Measurements from ENCODE around the gene RAPGEF4.
A peak's percentile ranks its signal among the peaks of the same experiment; 100 is the strongest.
"Not testable (repeated sequence)": the region's sequence is repeated elsewhere in the genome, so short reads cannot be mapped to it uniquely, and the experiment has no call there.

RAPGEF4 gene

DNA sequence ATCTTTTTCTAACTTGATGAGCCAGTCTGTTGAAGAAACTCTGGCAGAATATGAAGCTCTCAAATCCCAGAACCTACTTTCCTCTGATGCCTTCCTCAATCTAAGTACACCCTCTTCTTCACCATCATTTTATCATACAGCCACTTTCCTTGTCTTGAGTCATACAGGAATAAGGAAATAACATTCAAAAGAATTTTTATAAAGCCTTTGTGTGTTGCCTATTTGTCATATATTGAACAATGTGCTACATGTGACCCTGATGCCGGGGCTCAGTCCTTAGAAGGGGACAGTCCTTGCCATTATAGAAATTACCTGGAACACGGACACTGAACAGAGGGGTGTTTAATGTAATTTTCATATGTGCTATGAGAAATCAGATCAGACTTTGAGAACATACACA lies 27.4 kb downstream of the RAPGEF4 start:
- DNase-seq = no peak
- in situ Hi-C loops (cut with HindIII; ENCODE audit: low pct_ligation_motif_present, low pct_unique_long_range_greater_than_20kb, low sequenced_read_pairs) = no loop called here

DNA sequence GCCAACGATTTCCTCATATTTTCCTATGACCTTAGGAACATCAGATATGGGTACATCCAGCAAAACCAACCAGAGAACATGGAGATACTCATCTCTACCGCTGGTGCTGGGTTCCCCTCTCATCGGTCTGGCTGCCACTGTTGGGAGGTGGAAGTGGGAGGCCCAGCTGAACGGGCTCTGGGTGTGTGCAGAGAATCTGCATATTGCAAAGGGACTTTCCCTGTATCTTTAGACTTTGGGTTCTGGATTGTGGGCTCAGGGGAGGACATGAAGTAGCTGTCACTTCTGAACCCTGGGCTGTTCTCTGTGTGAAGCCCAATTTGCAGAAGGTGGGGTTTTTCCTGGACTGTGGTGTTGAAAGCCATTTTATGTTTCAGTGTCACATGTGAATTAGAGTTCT lies 30.0 kb downstream of the RAPGEF4 start:
- no peak for DNase-seq
- in situ Hi-C loops (cut with HindIII; ENCODE audit: low pct_ligation_motif_present, low pct_unique_long_range_greater_than_20kb, low sequenced_read_pairs) = no loop called here

DNA sequence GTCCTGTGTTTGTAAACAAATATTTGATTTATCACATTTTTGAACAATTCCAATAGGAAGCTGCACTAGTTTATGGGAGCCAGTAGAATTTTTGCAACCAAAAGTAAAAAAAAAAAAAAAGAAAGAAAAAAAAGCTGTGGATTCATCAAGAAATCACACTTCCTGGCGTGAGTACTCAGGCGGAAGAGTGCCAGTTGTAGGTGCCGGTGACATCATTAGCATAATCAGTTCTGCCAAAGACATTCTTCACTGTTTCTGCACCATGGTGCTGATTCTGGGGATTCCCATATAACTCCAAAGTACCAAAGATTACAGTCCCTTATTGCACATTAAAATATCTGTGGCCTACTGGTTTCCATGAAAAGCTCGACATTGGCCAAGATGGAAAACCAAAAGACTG lies 32.8 kb downstream of the RAPGEF4 start:
- DNase-seq = no peak
- in situ Hi-C loops (cut with HindIII; ENCODE audit: low pct_ligation_motif_present, low pct_unique_long_range_greater_than_20kb, low sequenced_read_pairs) = no loop called here

DNA sequence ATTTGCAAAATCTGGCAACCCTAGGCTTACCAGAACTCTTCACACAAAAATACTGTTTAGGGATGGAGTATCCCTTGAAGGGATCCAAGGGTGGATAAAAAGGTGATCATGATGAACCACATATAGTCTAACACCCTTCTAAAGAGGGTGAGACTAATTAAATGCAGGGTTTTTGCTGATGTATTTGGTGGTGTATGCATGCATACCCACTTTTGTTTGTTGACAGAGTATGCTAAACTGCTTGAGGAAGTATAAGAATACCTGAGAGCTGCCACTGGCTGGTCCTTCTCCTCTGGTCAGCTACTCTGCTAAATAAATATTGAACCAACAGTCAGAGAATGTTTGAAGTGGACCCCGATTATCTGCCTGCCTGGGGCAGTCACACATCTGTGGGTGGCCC lies 34.2 kb downstream of the RAPGEF4 start:
- in situ Hi-C loops (cut with HindIII; ENCODE audit: low pct_ligation_motif_present, low pct_unique_long_range_greater_than_20kb, low sequenced_read_pairs) = no loop called here

DNA sequence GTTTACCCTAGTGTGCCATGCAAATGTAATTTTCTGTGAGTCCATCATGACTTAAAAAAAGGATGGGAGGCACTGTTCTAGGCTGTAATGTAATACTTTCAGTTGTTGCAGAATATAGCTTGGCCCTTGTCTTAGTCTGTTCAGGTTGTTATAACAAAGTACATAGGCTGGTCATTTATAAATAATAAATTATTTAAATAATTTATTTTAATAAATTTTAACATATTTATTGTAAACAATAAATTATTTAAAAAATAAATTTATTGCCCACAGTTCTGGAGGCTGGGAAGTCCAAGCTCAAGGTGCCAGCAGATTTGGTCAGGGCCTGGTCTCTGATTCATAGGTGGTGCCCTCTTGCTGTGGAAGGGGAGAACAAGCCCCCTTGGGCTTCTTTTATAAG lies 35.2 kb downstream of the RAPGEF4 start:
- in situ Hi-C loops (cut with HindIII; ENCODE audit: low pct_ligation_motif_present, low pct_unique_long_range_greater_than_20kb, low sequenced_read_pairs) = no loop called here
- no peak for DNase-seq

More for the DNA sequence above, 34.2 kb downstream of the RAPGEF4 start:
- no peak for DNase-seq

DNA sequence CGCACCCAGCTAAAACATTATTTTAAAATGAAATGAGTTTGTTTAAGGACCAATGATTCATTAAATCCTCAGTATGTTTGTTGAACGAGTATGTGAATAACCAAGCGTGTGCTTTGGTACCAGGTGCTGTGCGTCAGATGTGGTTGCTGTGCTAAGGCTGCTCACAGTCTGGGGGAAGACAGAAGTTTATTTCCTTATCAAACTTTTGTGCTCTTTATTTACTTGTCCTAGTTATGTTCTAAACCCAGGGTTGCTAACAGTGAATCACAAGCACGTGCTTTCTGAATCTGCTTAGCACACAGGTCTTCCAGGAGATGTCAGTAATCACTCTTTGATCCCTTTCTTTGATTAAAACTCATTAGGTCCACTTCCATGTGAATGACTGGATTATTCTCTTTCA lies 37.0 kb downstream of the RAPGEF4 start:
- no peak for DNase-seq
- in situ Hi-C loops (cut with HindIII; ENCODE audit: low pct_ligation_motif_present, low pct_unique_long_range_greater_than_20kb, low sequenced_read_pairs) = no loop called here

DNA sequence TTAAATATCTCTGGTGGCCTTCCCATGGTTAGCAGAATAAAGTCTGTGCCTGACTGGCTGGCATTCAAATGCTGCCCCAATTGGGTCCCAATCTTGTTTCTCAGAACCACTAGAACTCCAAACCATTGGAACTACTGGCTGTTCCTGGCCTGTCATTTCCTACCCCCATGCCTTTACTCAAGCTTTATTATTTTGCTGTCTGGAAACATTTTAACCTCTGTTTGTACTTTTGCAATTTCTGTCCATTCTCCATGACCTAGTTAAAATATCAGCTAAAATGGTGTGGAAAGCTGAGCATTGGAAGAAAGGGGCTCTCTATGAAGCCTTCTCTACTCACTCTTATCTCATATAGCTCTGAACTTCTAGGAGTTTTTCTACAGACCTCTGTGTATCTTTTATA lies 38.7 kb downstream of the RAPGEF4 start:
- DNase-seq = no peak
- in situ Hi-C loops (cut with HindIII; ENCODE audit: low pct_ligation_motif_present, low pct_unique_long_range_greater_than_20kb, low sequenced_read_pairs) = no loop called here

DNA sequence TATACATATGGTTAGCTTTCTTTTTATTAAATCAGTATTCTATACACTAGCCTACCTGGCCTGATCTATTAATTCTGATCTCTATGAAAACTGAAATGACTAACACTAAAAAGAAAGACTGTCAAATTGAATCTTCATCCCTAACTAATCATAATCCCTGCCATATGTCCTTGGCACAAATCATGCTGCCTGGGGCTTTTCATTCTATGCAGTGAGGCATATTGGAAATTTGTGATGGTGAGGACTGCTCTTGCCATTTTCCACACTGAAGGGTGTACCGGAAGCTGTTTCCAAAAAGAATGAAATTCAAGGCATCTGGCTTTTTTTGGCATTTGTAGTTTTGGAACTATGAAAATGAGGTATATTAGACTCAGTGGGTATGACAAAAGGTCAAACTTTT lies 39.7 kb downstream of the RAPGEF4 start:
- DNase-seq = no peak
- in situ Hi-C loops (cut with HindIII; ENCODE audit: low pct_ligation_motif_present, low pct_unique_long_range_greater_than_20kb, low sequenced_read_pairs) = no loop called here

DNA sequence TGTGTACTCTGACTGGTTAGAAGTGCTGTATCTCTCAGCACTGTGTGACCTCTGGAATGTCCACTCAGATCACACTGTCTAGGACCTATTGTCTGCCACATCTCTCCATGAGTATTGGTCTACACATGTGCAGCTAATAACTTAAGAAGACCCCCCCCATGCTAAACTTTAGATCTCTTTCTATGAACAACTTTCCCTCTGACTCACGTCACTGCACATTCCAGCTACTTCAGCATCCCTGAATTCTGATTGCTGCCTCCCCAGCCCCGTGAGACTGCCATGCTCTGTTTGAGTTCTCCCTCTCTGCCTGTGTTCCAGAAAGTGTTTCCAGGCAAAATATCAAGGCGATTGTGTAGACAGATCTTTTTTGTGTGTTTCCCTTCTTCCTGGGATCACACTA lies 41.8 kb downstream of the RAPGEF4 start:
- no peak for DNase-seq
- in situ Hi-C loops (cut with HindIII; ENCODE audit: low pct_ligation_motif_present, low pct_unique_long_range_greater_than_20kb, low sequenced_read_pairs) = no loop called here

DNA sequence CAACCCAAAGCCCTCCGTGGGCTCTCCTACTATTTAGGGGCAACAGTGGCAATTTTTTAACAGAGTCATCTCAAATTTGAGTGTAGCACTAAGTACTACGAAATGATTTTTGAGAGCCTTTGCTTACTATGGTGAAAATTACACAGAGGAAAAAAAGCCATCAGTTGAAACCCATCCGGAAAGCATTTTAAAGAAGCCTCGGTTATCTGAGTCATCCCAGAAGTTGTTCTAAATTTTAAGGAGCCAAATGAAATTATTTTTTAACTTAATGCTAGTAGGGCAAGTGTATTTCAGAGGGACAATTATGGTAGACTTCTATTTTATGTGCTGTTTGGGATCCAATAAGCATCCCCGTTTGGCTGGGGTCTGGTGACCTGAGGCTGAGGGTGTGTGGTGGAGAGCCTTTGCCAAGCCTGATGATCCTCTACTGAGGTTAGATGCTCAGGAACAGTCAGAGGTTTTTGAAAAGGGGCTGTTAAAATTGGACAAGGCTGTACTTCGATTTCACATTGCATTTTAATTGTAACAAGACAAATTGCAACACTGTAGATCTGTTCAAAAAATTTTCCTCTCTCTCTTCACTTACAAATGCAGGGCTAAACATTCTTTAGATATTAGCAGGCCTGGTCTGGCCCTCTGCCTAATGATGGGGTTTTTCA lies 47.0 kb downstream of the RAPGEF4 start:
- no peak for DNase-seq
- in situ Hi-C loops (cut with HindIII; ENCODE audit: low pct_ligation_motif_present, low pct_unique_long_range_greater_than_20kb, low sequenced_read_pairs) = no loop called here

DNA sequence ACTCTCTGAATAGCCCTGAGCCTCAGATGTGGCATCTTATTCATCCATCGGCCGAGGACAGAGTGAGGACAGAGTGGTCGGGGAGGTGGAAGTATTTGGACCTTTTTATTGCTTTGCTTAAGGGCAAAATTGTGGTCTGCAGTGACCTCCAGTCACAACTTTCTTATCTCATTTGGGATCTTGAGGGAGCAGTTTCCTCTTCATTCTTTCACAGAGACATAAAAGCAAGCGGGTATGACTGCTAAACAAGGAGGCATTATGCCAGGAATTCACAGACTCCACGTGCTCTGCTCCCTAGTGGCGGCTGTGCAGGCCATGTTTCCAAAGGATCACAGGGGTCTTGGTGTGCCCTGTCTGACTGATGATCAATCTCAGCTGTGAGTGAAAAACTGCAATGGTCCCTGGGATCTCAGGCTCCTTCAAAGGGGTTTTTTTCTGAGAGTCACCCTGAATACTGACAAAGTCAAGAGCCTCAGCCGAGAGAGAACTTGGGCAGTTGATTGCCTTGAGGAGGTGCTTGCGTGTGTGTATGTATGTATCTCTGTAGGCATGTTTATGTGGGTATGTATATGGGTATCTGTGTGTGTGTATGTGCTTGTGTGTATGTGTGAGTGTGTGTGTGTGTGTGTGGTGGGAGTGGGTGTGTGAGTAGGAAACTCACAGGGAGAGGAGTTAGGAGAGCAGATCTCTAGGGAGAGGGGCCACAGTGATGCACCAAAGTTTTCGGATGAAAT lies 47.7 kb downstream of the RAPGEF4 start:
- in situ Hi-C loops (cut with HindIII; ENCODE audit: low pct_ligation_motif_present, low pct_unique_long_range_greater_than_20kb, low sequenced_read_pairs) = no loop called here

DNA sequence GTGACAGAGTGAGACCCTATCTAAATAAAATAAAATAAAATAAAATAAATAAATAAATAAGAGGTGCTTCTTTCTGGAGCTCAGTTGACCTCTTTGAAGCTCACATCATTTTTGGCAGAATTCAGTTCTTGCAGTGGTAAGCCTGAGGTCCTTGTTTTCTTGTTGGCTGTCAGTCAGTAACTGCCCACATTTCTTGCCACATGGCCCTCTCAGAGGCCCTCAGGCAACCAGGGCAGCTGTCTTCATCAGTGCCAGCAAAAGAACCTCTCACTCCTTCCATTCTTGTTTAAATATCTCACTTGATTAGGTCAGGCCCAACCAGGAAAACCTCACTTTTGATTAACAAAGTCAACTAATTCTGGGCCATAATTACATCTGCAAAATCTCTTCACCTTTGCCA lies 53.2 kb downstream of the RAPGEF4 start:
- in situ Hi-C loops (cut with HindIII; ENCODE audit: low pct_ligation_motif_present, low pct_unique_long_range_greater_than_20kb, low sequenced_read_pairs) = no loop called here
- DNase-seq = no peak

More for the DNA sequence above, 47.7 kb downstream of the RAPGEF4 start:
- DNase-seq = peak; percentile 21

DNA sequence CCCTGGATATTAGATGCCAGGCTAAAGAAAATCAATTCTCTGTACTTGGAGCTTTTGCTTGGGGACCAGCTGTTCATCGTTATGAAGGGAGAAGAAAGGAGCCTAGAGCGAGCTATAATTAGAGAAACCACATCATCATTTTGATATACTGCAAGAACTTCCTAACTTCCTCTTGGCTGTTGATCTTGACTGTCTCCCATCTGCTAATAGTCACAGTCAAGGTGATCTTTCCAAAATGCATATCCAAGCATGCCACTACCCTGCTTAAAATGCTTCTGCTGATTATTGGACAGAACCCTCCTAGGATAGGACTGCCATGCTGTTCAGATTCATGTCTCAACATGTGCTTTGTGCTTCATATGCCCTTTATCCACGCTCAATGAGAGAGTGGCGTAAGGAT lies 54.8 kb downstream of the RAPGEF4 start:
- in situ Hi-C loops (cut with HindIII; ENCODE audit: low pct_ligation_motif_present, low pct_unique_long_range_greater_than_20kb, low sequenced_read_pairs) = no loop called here
- no peak for DNase-seq

DNA sequence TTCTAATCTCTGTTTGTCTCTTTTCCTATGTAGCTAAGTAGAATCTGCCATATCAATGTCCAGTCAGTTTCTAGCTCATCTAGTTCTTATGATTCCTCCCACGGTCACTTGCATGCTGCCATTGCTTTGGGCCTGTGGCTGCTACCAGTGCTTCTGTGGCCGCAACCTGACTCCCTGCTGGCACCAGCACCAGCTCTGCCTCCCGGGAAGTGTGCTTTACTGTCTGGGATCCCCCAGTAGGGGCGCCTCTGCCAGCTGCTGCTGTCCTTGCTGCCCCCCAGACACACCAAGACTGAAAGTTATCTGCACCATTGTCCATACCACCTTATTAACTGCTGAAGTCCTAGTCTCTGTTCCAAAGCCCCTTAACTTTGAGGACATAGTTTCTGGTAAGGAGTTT lies 56.3 kb downstream of the RAPGEF4 start:
- in situ Hi-C loops (cut with HindIII; ENCODE audit: low pct_ligation_motif_present, low pct_unique_long_range_greater_than_20kb, low sequenced_read_pairs) = no loop called here
- DNase-seq = no peak

DNA sequence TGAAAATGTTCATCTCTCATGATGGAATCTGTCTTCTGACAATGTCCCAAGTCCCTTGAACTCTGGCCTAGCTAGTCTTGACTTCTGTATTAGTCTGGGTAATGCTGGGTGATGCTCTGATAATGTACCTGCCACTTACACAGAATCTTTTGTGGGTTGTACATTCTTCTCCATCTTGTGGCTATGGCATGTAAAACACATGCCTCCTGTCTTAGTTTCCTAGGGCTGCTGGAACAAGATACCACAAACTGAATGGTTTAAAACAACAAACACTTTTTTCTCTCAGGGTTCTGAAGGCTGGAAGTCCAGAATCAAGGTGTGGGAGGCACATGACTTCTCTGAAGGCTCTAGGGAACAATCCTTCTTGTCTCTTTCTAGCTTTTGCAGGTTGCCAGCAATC lies 57.1 kb downstream of the RAPGEF4 start:
- in situ Hi-C loops (cut with HindIII; ENCODE audit: low pct_ligation_motif_present, low pct_unique_long_range_greater_than_20kb, low sequenced_read_pairs) = no loop called here
- DNase-seq = no peak

DNA sequence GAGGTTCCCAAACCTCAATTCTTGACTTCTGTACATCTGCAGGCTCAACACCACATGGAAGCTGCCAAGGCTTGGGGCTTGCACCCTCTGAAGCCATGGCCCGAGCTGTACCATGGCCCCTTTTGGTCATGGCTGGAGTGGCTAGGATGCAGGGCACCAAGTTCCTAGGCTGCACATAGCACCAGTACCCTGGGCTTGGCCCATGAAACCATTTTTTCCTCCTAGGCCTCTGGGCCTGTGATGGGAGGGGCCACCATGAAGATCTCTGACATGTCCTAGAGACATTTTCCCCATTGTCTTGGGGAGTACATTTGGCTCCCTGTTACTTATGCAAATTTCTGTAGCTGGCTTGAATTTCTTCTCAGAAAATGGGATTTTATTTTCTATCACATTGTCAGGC lies 67.7 kb downstream of the RAPGEF4 start:
- DNase-seq; in situ Hi-C loops (cut with HindIII; ENCODE audit: low pct_ligation_motif_present, low pct_unique_long_range_greater_than_20kb, low sequenced_read_pairs): not testable (repeated sequence)

DNA sequence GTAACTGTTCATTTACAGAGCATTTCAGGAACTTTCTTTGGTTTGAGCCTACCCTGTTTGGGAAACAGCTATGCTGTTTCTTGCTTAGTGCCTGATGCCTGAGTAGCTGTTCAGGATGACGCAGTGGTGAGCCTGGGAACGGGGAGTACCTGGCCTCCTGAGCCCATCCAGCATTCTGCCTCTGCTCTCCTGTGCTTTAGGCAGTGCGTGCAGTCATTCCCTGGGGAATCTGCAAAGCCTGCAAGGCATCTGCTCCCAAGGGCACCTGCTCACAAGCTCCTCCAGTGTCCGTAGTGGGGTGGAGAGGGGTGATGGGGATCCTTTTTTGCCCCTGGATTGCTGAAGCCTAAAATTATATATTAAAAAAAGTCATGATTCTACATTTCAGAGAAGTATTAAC lies 68.8 kb downstream of the RAPGEF4 start:
- DNase-seq = no peak
- in situ Hi-C loops (cut with HindIII; ENCODE audit: low pct_ligation_motif_present, low pct_unique_long_range_greater_than_20kb, low sequenced_read_pairs) = no loop called here

DNA sequence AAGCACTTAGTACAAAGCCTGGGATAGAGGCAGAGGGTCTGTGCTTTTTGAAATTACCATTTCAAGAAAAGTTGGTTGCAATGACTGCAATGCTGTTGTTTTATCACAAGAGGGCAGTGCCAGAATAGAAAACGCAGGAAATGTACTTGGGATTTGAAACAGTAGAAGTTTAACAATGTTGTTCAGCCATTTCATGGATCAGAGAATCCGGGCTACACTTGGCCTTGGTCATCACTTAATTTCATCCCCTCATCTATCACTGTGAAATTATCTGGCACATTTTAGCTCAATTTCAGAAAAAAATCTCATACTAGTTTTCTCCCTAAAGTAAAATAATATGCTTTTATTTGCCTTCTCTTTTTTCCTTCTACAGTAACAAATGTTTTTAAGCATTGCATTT lies 70.8 kb downstream of the RAPGEF4 start:
- DNase-seq = peak; percentile 64
- in situ Hi-C loops (cut with HindIII; ENCODE audit: low pct_ligation_motif_present, low pct_unique_long_range_greater_than_20kb, low sequenced_read_pairs) = no loop called here

DNA sequence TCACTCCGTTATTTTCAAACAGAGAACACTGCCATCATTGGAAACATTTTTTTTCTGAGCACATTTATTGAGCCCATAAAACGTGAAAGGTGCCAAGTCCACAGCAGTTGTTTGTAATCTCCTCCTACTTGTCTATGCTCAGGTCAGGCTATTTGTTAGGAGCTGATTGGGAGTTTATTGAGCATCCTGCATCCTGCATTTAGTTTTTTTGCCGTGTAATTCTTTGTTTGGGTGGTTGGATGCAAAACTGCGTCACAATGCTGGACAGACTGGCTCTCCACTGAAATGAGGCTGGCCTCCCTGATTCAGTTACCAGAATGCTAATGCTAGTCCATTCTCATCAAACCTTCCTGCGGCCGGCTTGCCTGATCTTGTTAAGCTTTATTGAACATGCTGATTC lies 71.4 kb downstream of the RAPGEF4 start:
- no peak for DNase-seq
- in situ Hi-C loops (cut with HindIII; ENCODE audit: low pct_ligation_motif_present, low pct_unique_long_range_greater_than_20kb, low sequenced_read_pairs) = no loop called here

DNA sequence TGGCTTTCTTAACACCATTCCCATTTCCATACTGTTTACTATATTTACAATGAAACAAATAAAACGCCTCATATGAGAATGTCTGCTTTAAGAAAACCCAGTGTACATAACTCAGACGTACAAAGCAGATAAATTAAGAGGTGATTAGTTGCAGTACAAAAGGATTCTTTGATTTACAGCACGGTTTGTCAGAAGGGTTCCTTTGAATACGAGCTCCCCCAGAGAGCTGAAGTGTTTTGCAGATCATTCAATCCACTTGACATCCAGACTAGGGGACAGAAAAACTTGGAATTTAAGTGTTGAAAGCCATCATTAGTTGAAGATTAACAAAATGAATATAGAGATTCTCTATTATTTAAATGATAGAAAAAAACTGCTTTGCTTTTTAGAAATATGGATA lies 72.5 kb downstream of the RAPGEF4 start:
- in situ Hi-C loops (cut with HindIII; ENCODE audit: low pct_ligation_motif_present, low pct_unique_long_range_greater_than_20kb, low sequenced_read_pairs) = no loop called here
- no peak for DNase-seq

Measured in ACHN (cell line).